ENCODE results near the gene NCK1. TPM values are rescaled to one million over a fixed set of nuclear protein-coding genes. Genes with fewer than 3 reads are reported as not detected.

NCK1 gene
- total RNA-seq, 1 experiment from 2014 or later: 25.6 TPM

DNA sequence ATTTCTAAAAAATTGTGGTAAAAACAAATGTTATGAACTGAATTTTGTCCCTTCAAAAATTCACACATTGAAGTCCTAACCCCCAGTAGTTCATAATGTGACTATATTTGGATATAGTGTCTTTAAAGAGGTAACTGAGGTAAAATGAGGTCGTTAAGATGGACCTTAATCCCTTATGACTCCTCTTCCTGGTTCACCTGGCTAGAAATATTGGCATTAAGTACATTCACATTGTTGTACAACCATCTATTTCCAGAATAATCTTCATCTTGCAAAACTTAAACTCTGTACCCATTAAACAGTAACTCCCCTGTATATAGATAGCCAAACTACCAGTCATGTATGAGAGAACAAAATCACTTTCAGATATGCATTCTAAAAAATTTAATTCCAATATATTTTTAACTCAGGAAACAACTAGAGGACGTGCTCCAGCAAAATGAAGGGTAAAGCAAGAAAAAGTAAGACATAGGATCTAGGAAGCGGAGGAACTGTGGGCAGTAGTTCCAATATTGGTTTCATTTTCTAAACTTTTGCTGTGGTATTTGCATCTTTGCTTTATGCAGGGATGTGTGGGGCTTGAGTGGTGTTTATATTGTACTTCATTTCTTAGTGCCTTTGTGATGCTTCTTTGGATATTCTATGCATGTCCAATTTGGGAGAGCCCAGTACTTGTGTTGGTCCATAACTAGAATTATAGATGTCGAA is 59.0 kb downstream of the NCK1 start:
- no peaks in the 10 kb centered on the region for H3K4me1 ChIP-seq (ENCODE audit: control insufficient read depth in 1 of 2, insufficient read depth in 2 of 2, low read length in 2 of 2)
- no peaks in the 10 kb centered on the region for H3K36me3 ChIP-seq (ENCODE audit: control insufficient read depth in 1 of 2, insufficient read depth in 2 of 2, low read length in 2 of 2)
- POLR2A ChIA-PET: no interaction called here
- no TSS peak for BruUV-seq (replicated peaks)
- intact Hi-C loops (cut with micrococcal nuclease): no loop called here
- ATAC-seq (no peak), DNase-seq (ENCODE audit: low read depth, low spot score) (no peak)
- H3K9me3 ChIP-seq (ENCODE audit: control insufficient read depth in 1 of 2, insufficient read depth in 1 of 2, low read depth in 1 of 2, low read length in 2 of 2): no peaks in the 10 kb centered on the region
- H4K20me1 ChIP-seq (ENCODE audit: insufficient read depth): no peaks in the 10 kb centered on the region
- H3K27me3 ChIP-seq (ENCODE audit: insufficient read depth, low read length): no peaks in the 10 kb centered on the region
- TF ChIP-seq CBX3 (IDR thresholded peaks at IDR 0.05; ENCODE audit: low read depth) (no peak), ZFX (IDR thresholded peaks at IDR 0.05) (no peak), SP1 (IDR thresholded peaks at IDR 0.05; ENCODE audit: low read depth) (no peak), FOSL1 (IDR thresholded peaks at IDR 0.05; ENCODE audit: low read depth) (no peak)
- RAD21 ChIA-PET (ENCODE audit: low non-redundant PET in 1 of 2, low total read pairs in 2 of 2, uncharacterized antibody in 2 of 2, unreplicated experiment in 2 of 2): no interaction called here
- no peaks in the 10 kb centered on the region for H3K9me2 ChIP-seq (ENCODE audit: insufficient read depth)
- H3K4me2 ChIP-seq (ENCODE audit: low read length): no peak overlapping the region
- CTCF ChIA-PET: no interaction called here
- no peak overlapping the region for H3K27ac ChIP-seq (ENCODE audit: low read depth, low read length)
- H2AFZ ChIP-seq (ENCODE audit: low read depth, low read length, poor library complexity, severe bottlenecking): no peak overlapping the region
- H3K9ac ChIP-seq (ENCODE audit: low read length): no peak overlapping the region
- H3K4me3 ChIP-seq (replicated peaks in 1 of 2; ENCODE audit: low read depth in 1 of 2, low read length in 2 of 2): no peak overlapping the region
- peaks cover 81% of the 10 kb centered on the region for H3K79me2 ChIP-seq (ENCODE audit: insufficient read depth, low read length)

DNA sequence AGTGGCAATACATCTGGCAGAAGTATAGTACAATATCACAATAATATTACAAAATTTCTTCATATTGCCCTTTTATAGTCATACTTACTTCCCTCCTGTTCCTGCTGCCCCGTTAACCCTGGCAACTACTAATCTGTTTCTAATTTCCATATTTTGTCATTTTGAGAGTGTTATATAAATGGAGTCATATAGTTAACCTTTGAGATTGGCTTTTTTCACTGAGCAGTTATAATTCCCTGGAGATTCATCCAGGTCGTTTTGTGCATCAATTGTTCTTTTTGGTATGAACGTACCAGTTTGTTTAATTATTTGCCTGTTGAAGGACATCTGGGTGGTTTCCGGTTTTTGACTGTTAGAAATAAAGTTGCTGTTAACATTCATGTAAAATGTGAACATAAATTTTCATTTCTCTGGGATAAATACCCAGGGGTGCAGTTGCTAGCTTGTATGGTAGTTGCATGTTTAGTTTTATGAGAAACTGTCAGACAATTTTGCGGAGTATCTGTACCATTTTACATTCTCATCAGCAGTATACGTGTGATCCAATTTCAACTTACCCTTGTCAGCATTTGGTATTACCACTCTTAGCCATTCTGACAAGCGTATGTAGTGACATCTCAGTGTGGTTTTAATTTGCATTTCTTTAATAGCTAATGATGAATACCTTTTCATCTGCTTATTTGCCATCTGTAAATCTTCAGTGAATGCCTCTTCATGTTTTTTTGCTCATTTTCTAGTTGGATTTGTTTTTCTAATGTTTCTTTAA is 63.6 kb downstream of the NCK1 start:
- no peak overlapping the region for H3K27ac ChIP-seq (ENCODE audit: low read depth, low read length)
- TF ChIP-seq ELF1 (IDR thresholded peaks at IDR 0.05; ENCODE audit: borderline replicate concordance, low read depth) (no peak), EZH2phosphoT487 (IDR thresholded peaks at IDR 0.05; ENCODE audit: borderline replicate concordance) (no peak), ZNF274 (IDR thresholded peaks at IDR 0.05; ENCODE audit: low read depth, low read length) (no peak), SIN3A (IDR thresholded peaks at IDR 0.05; ENCODE audit: low read depth) (no peak), ZFX (IDR thresholded peaks at IDR 0.05) (no peak)
- no peak overlapping the region for H2AFZ ChIP-seq (ENCODE audit: low read depth, low read length, poor library complexity, severe bottlenecking)
- no peak overlapping the region for H3K4me3 ChIP-seq (replicated peaks in 1 of 2; ENCODE audit: low read depth in 1 of 2, low read length in 2 of 2)
- ChIA-PET POLR2A (interaction anchor here (0.9 kb wide), 1 partner anchor 64 kb away, joined by 3 read pairs; the partner anchor contains the start of gene NCK1), RAD21 (ENCODE audit: low non-redundant PET in 1 of 2, low total read pairs in 2 of 2, uncharacterized antibody in 2 of 2, unreplicated experiment in 2 of 2) (no interaction called here), CTCF (no interaction called here)
- ATAC-seq (no peak), DNase-seq (ENCODE audit: low read depth, low spot score) (no peak)
- H4K20me1 ChIP-seq (ENCODE audit: insufficient read depth): no peaks in the 10 kb centered on the region
- no peaks in the 10 kb centered on the region for H3K27me3 ChIP-seq (ENCODE audit: insufficient read depth, low read length)
- no peaks in the 10 kb centered on the region for H3K9me2 ChIP-seq (ENCODE audit: insufficient read depth)
- peaks cover 0 to 9% of the 10 kb centered on the region in 2 experiments; a peak in 1 of 4 replicates for H3K36me3 ChIP-seq (ENCODE audit: control insufficient read depth in 1 of 2, insufficient read depth in 2 of 2, low read length in 2 of 2)
- peaks cover 53% of the 10 kb centered on the region for H3K79me2 ChIP-seq (ENCODE audit: insufficient read depth, low read length)
- H3K9ac ChIP-seq (ENCODE audit: low read length): no peak overlapping the region
- no peak overlapping the region for H3K4me2 ChIP-seq (ENCODE audit: low read length)
- peaks cover 0 to 5% of the 10 kb centered on the region in 2 experiments; a peak in 1 of 4 replicates for H3K4me1 ChIP-seq (ENCODE audit: control insufficient read depth in 1 of 2, insufficient read depth in 2 of 2, low read length in 2 of 2)
- no TSS peak for BruUV-seq (replicated peaks)
- intact Hi-C loops (cut with micrococcal nuclease): no loop called here
- H3K9me3 ChIP-seq (ENCODE audit: control insufficient read depth in 1 of 2, insufficient read depth in 1 of 2, low read depth in 1 of 2, low read length in 2 of 2): no peaks in the 10 kb centered on the region
